HepG2 (cell line): Measurements from ENCODE around the gene RBBP8NL. TPM values are rescaled to one million over a fixed set of nuclear protein-coding genes. Genes with fewer than 3 reads are reported as not detected.

Experiments
- ATAC-seq: fragments of 200-7000 bp; cut with Tn5 transposase; 3 replicates; pipeline ENCODE4 v1.9.1; 2020; ENCODE audit warnings: mild to moderate bottlenecking, moderate library complexity
- BruUV-seq: library from RNA; stranded (reverse); fragments of 400-500 nt; replicated peaks from 2 replicates; lab custom pipeline; 2021; lab: Mats Ljungman, UMichigan
- CTCF ChIA-PET: fragments of 300-600 bp; formaldehyde crosslinking; extraction: SDS; loops from one replicate; lab custom pipeline; 2021; ENCODE audit warnings: low total read pairs, inconsistent platforms, low intra/inter-chr PET ratio; lab: Yijun Ruan, JAX
- POLR2A ChIA-PET: fragments of 350-600 bp; sonication (Branson Sonifier 250); formaldehyde crosslinking; loops from one replicate; lab custom pipeline; 2020; ENCODE audit warnings: antibody characterized with exemption, inconsistent platforms; lab: Yijun Ruan, JAX
- DNase-seq: peaks from one replicate; pipeline ENCODE4 v3.0.0-alpha.2; 2015; ENCODE audit warnings: low spot score
- FAIRE-seq: peaks from 3 replicates; lab custom pipeline; 2011; peaks lifted over from hg19 to GRCh38; lab: Jason Lieb, UNC
- H2AFZ ChIP-seq: one replicate; pipeline ENCODE4 v1.6.1; 2011; ENCODE audit warnings: low read length, inconsistent platforms
- H3K27ac ChIP-seq: fragments of 300-600 bp; 3 replicates; pipeline ENCODE4 v1.8.0; 2011; ENCODE audit warnings: mixed run types, mild to moderate bottlenecking, mixed read lengths, low read length, inconsistent platforms; ENCODE audit not compliant: insufficient read depth; ENCODE audit errors: extremely low read length
- H3K27me3 ChIP-seq, 2 experiments: fragments of 200-600 bp in 1 of 2; 2 replicates in 1 of 2; 3 replicates in 1 of 2; pipeline versions ENCODE4 v1.6.0 to v1.8.0; 2011; ENCODE audit warnings: low read length in 2 of 2, mild to moderate bottlenecking in 2 of 2, moderate library complexity in 2 of 2, inconsistent platforms in 1 of 2; ENCODE audit not compliant: insufficient read depth in 2 of 2, control insufficient read depth in 1 of 2
- H3K36me3 ChIP-seq, 2 experiments: fragments of 200-600 bp in 1 of 2; replicated peaks in 1 of 2; 2 replicates in 1 of 2; 3 replicates in 1 of 2; pipeline versions ENCODE4 v1.5.1 to v1.8.0; 2011; ENCODE audit warnings: low read length in 2 of 2, inconsistent platforms in 1 of 2; ENCODE audit not compliant: insufficient read depth in 2 of 2, control insufficient read depth in 1 of 2
- H3K4me1 ChIP-seq: 2 replicates; pipeline ENCODE4 v1.5.1; 2012; ENCODE audit warnings: low read length, inconsistent platforms; ENCODE audit not compliant: insufficient read depth
- H3K4me2 ChIP-seq: 2 replicates; pipeline ENCODE4 v1.6.0; 2011; ENCODE audit warnings: low read depth, low read length, inconsistent platforms
- H3K4me3 ChIP-seq, 3 experiments: fragments of 200-600 bp in 1 of 3; sonication (generic), shearing (Covaris generic) in 1 of 3; replicated peaks in 1 of 3; 2 replicates each; pipeline ENCODE4 v1.5.1; 2011 to 2016; ENCODE audit warnings: low read length in 3 of 3, inconsistent platforms in 2 of 3, low read depth in 2 of 3, mild to moderate bottlenecking in 2 of 3, control low read depth in 1 of 3, mixed read lengths in 1 of 3; ENCODE audit not compliant: insufficient read depth in 1 of 3
- H3K79me2 ChIP-seq: one replicate; pipeline ENCODE4 v1.6.1; 2011; ENCODE audit warnings: low read length, inconsistent platforms; ENCODE audit not compliant: insufficient read depth
- H3K9ac ChIP-seq: 2 replicates; pipeline ENCODE4 v1.6.0; 2011; ENCODE audit warnings: mild to moderate bottlenecking, low read depth, low read length, inconsistent platforms; ENCODE audit not compliant: insufficient read depth
- H3K9me3 ChIP-seq: 2 replicates; pipeline ENCODE4 v1.5.1; 2012; ENCODE audit warnings: mild to moderate bottlenecking, low read length
- H4K20me1 ChIP-seq: 2 replicates; pipeline ENCODE4 v1.6.0; 2011; ENCODE audit warnings: inconsistent platforms, mild to moderate bottlenecking, low read length, moderate library complexity; ENCODE audit not compliant: insufficient read depth
- FOXO1 ChIP-seq: sonication (generic); formaldehyde crosslinking; IDR thresholded peaks from 2 replicates; pipeline ENCODE4 v1.4.0; 2020; ENCODE audit warnings: missing genetic modification reagents
- HDAC2 ChIP-seq: sonication (generic); formaldehyde crosslinking; IDR thresholded peaks from 2 replicates; pipeline ENCODE4 v1.4.0; 2020; ENCODE audit warnings: missing genetic modification reagents
- JUNB ChIP-seq: sonication (generic); formaldehyde crosslinking; IDR thresholded peaks from 2 replicates; pipeline ENCODE4 v1.8.0; 2022; ENCODE audit warnings: missing genetic modification reagents, mild to moderate bottlenecking, borderline replicate concordance
- NCOA2 ChIP-seq: sonication (generic); formaldehyde crosslinking; IDR thresholded peaks from 2 replicates; pipeline ENCODE4 v1.8.0; 2022; ENCODE audit warnings: inconsistent platforms
- PAF1 ChIP-seq: IDR thresholded peaks from 2 replicates; pipeline ENCODE4 v1.6.1; 2016; ENCODE audit warnings: missing genetic modification reagents, missing compliant biosample characterization
- SMYD3 ChIP-seq: sonication (generic); formaldehyde crosslinking; IDR thresholded peaks from 2 replicates; pipeline ENCODE4 v1.8.1; 2023; ENCODE audit warnings: mild to moderate bottlenecking, missing genetic modification reagents
- STAG1 ChIP-seq: sonication (generic); formaldehyde crosslinking; IDR thresholded peaks from 2 replicates; pipeline ENCODE4 v1.4.0; 2020; ENCODE audit warnings: missing genetic modification reagents
- TRIM24 ChIP-seq: sonication (generic); formaldehyde crosslinking; IDR thresholded peaks from 2 replicates; pipeline ENCODE4 v1.8.0; 2022; ENCODE audit warnings: mild to moderate bottlenecking, missing genetic modification reagents
- U2AF1 ChIP-seq: fragments of 200-400 bp; formaldehyde crosslinking; optimal IDR thresholded peaks from 2 replicates; pipeline ENCODE3; 2017; ENCODE audit warnings: mild to moderate bottlenecking, low read depth, low read length
- USF2 ChIP-seq, 2 experiments: sonication (generic) in 1 of 2; formaldehyde crosslinking in 1 of 2; IDR thresholded peaks; 2 replicates each; pipeline versions ENCODE4 v1.5.1 to v1.6.1; 2011 to 2020; ENCODE audit warnings: borderline replicate concordance in 1 of 2, low read depth in 1 of 2, low read length in 1 of 2, mild to moderate bottlenecking in 1 of 2, missing genetic modification reagents in 1 of 2, moderate library complexity in 1 of 2
- ZBTB34 ChIP-seq: sonication (generic); formaldehyde crosslinking; IDR thresholded peaks from 2 replicates; pipeline ENCODE4 v1.8.0; 2022; ENCODE audit warnings: mild to moderate bottlenecking, missing genetic modification reagents
- ZC3H13 ChIP-seq: sonication (generic); formaldehyde crosslinking; IDR thresholded peaks from 2 replicates; pipeline ENCODE4 v1.8.1; 2023; ENCODE audit warnings: mild to moderate bottlenecking, missing genetic modification reagents, moderate library complexity
- ZNF589 ChIP-seq: sonication (generic); formaldehyde crosslinking; conservative IDR thresholded peaks from 2 replicates; pipeline ENCODE4 v1.8.0; 2022; ENCODE audit warnings: mild to moderate bottlenecking, moderate library complexity, missing genetic modification reagents
- ZNF749 ChIP-seq: sonication (generic); formaldehyde crosslinking; IDR thresholded peaks from 2 replicates; pipeline ENCODE4 v1.8.0; 2022; ENCODE audit warnings: mild to moderate bottlenecking, missing genetic modification reagents, moderate library complexity, borderline replicate concordance
- ZNF792 ChIP-seq: IDR thresholded peaks from 2 replicates; pipeline ENCODE4 v1.6.1; 2016
- ZNF850 ChIP-seq: sonication (generic); formaldehyde crosslinking; conservative IDR thresholded peaks from 2 replicates; pipeline ENCODE4 v1.9.0; 2021; ENCODE audit warnings: mild to moderate bottlenecking, missing genetic modification reagents
- WGBS: methylation state at CpG from one replicate; pipeline ENCODE4 v1.1.6; 2017; ENCODE audit warnings: low lambda C conversion rate; 5-methylcytosine and 5-hydroxymethylcytosine counted together
- in situ Hi-C: cut with HindIII; loops from 2 replicates; pipeline ENCODE4 v1.10.0; 2017; ENCODE audit warnings: low pct_unique_long_range_greater_than_20kb; ENCODE audit not compliant: extremely low pct_ligation_motif_present
- intact Hi-C: fragments of 100-400 bp; cut with micrococcal nuclease; formaldehyde crosslinking; loops from one replicate; pipeline ENCODE4 v1.10.0; 2022; ENCODE audit not compliant: unreplicated experiment
- polyA plus RNA-seq, 8 experiments: library from polyadenylated mRNA; depleted of rRNA in 3 of 8; stranded (reverse) in 7 of 8; unstranded in 1 of 8; fragments of >200 nt; fragmentation: Illumina TruSeq in 4 of 8; extraction: Trizol in 4 of 8; gene quantifications; 2 replicates each; pipeline versions ENCODE4 v1.2.1 to v1.2.3, GENCODE V29; 2011 to 2016; ENCODE audit warnings: low read depth in 4 of 8, missing spikeins in 1 of 8, mixed read lengths in 1 of 8; ENCODE audit not compliant: insufficient read depth in 1 of 8
- total RNA-seq, 5 experiments: library from RNA; depleted of rRNA; stranded (reverse); fragments of >200 nt; fragmentation: Illumina TruSeq; extraction: Trizol; gene quantifications; 2 replicates each; pipeline ENCODE4 v1.2.3, GENCODE V29; 2016; ENCODE audit warnings: low read depth in 1 of 5
- TF ChIP-seq, protein P1 (sequence below): sonication (generic); formaldehyde crosslinking; IDR thresholded peaks from 2 replicates; pipeline ENCODE4 v1.9.0; 2021; ENCODE audit warnings: missing genetic modification reagents, borderline replicate concordance
- TF ChIP-seq, protein P2 (sequence below): sonication (generic); formaldehyde crosslinking; IDR thresholded peaks from 2 replicates; pipeline ENCODE4 v1.4.0; 2020; ENCODE audit warnings: mild to moderate bottlenecking, low read depth, missing genetic modification reagents

RBBP8NL gene
- total and polyA plus RNA-seq, 2 of the 13 experiments (the other 11 are each of a cell fraction or from before 2014, with no cell fraction given): 0.69 to 0.86 TPM

DNA sequence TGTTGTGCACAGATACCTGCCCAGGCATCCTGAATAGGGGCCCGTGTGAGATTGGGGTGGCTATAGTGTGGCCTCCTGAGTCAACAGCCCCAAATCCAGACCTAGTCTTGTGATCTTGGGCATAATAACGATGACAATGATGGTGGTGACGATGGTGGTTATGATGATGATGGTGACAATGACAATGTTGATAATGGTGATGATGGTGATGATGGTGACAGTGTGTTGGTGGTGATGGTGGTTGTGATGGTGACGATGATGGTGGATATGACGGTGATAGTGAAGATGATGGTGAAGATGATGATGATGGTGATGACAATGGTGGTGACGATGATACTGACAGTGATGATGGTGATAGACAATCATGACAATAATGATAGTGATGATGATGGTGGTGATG is 45.5 kb downstream of the RBBP8NL start:
- Histone ChIP-seq H3K4me1 (peaks cover 33% of the 10 kb centered on the region), H4K20me1 (peaks cover 6% of the 10 kb centered on the region; the same call in 1 of the 2 replicates), H3K79me2 (peaks cover 20% of the 10 kb centered on the region), H3K4me2 (no peak overlapping the region), H3K9me3 (no peaks in the 10 kb centered on the region), H3K4me3 (no peak overlapping the region), H3K36me3 (0 out of 5 replicates have a peak, but pooled peaks cover 2 to 6% of the 10 kb centered on the region in 2 experiments), H3K27ac (no peak overlapping the region), H3K27me3 (no peaks in the 10 kb centered on the region; a peak in 2 of 5 replicates), H2AFZ (no peak overlapping the region), H3K9ac (no peak overlapping the region)
- intact Hi-C loops (loop anchor here (1.0 kb wide), 1 partner anchor 80 kb away; the partner anchor contains the start of gene ADRM1), in situ Hi-C loops (no loop called here)
- no peak for ATAC-seq
- 78% methylated on average over 6 of the region's 6 CpGs for WGBS
- POLR2A ChIA-PET: interaction anchor here (0.9 to 3.2 kb wide), 3 partner anchors 9 to 78 kb away, joined by 3 to 51 read pairs (median 18); partner anchors contain the start of gene LAMA5
- BruUV-seq: no TSS peak
- peak; percentile 12 for FAIRE-seq
- no peak for DNase-seq
- CTCF ChIA-PET: interaction anchor here (2.7 kb wide), 1 partner anchor 80 kb away, joined by 57 read pairs; the partner anchor contains the start of gene ADRM1
- no peak for TF ChIP-seq SMYD3 (CRISPR knock-in tag)
- TF ChIP-seq NCOA2 (CRISPR knock-in tag): no peak
- TF ChIP-seq HDAC2 (CRISPR knock-in tag): no peak
- no peak for TF ChIP-seq STAG1
- peak; percentile 47; the same call in 1 of the 2 replicates for TF ChIP-seq ZNF589 (CRISPR knock-in tag)
- no peak for TF ChIP-seq U2AF1
- no peak for TF ChIP-seq ZNF792 (CRISPR knock-in tag)
- no peak for TF ChIP-seq USF2 (IDR thresholded peaks at IDR 0.05; ENCODE audit: low read depth, low read length)
- no peak for TF ChIP-seq USF2 (CRISPR knock-in tag; IDR thresholded peaks at IDR 0.05; ENCODE audit: borderline replicate concordance)
- TF ChIP-seq PAF1 (CRISPR knock-in tag): 0 out of 2 replicates have a peak, but pooled peaks have one; percentile 8
- TF ChIP-seq JUNB (CRISPR knock-in tag): peak; percentile 56; the same call in 1 of the 2 replicates
- TF ChIP-seq, protein P1, sequence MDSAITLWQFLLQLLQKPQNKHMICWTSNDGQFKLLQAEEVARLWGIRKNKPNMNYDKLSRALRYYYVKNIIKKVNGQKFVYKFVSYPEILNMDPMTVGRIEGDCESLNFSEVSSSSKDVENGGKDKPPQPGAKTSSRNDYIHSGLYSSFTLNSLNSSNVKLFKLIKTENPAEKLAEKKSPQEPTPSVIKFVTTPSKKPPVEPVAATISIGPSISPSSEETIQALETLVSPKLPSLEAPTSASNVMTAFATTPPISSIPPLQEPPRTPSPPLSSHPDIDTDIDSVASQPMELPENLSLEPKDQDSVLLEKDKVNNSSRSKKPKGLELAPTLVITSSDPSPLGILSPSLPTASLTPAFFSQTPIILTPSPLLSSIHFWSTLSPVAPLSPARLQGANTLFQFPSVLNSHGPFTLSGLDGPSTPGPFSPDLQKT: no peak
- TF ChIP-seq, protein P2, sequence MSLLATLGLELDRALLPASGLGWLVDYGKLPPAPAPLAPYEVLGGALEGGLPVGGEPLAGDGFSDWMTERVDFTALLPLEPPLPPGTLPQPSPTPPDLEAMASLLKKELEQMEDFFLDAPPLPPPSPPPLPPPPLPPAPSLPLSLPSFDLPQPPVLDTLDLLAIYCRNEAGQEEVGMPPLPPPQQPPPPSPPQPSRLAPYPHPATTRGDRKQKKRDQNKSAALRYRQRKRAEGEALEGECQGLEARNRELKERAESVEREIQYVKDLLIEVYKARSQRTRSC (CRISPR knock-in tag): 0 out of 2 replicates have a peak, but pooled peaks have one; percentile 1
- TF ChIP-seq ZBTB34 (CRISPR knock-in tag): 0 out of 2 replicates have a peak, but pooled peaks have one; percentile 18
- TF ChIP-seq ZNF749 (CRISPR knock-in tag): no peak
- no peak for TF ChIP-seq ZNF850 (CRISPR knock-in tag)
- peak; percentile 37; the same call in 1 of the 2 replicates for TF ChIP-seq ZC3H13
- no peak for TF ChIP-seq FOXO1 (CRISPR knock-in tag)
- no peak for TF ChIP-seq TRIM24 (CRISPR knock-in tag)
